Adrenal gland (tissue), 12 donors: Measurements from ENCODE around the gene ANKRD11. TPM values are rescaled to one million over a fixed set of nuclear protein-coding genes. Genes with fewer than 3 reads are reported as not detected.
"Not testable (repeated sequence)": the region's sequence is repeated elsewhere in the genome, so short reads cannot be mapped to it uniquely, and the experiment has no call there.

ENCODE experiments used
- DNase-seq, 7 donors: peaks; one replicate each; pipeline ENCODE4 v3.0.0-alpha.2; 2019 to 2020
- H3K27ac ChIP-seq, 5 donors: fragments of 200-600 bp; sonication (generic) in 4 of 5; 1 replicate in 3 of 5; 2 replicates in 2 of 5; pipeline versions ENCODE4 v1.5.1 to v1.8.0; 2016 to 2020; ENCODE audit warnings: mild to moderate bottlenecking in 1 of 5
- H3K27me3 ChIP-seq: fragments of 200-600 bp; 2 replicates; pipeline ENCODE4 v1.8.0; 2021
- H3K36me3 ChIP-seq, 2 donors: fragments of 200-600 bp; replicated peaks in 1 of 2; 1 replicate in 1 of 2; 2 replicates in 1 of 2; pipeline versions ENCODE4 v1.5.1 to v1.8.0; 2018 to 2022
- H3K4me1 ChIP-seq, 2 donors: fragments of 200-600 bp; replicated peaks in 1 of 2; 1 replicate in 1 of 2; 2 replicates in 1 of 2; pipeline versions ENCODE4 v1.5.1 to v1.8.0; 2018 to 2021
- H3K4me3 ChIP-seq, 4 donors: fragments of 200-600 bp; sonication (generic) in 3 of 4; one replicate each; pipeline ENCODE4 v1.5.1; 2016 to 2018
- H3K9me3 ChIP-seq, 3 donors: fragments of 200-600 bp; sonication (generic) in 1 of 3; replicated peaks in 1 of 3; 1 replicate in 2 of 3; 2 replicates in 1 of 3; pipeline versions ENCODE4 v1.5.1 to v1.8.0; 2016 to 2021
- CTCF ChIP-seq, 6 experiments: fragments of 450-650 bp in 4 of 6; fragments of 200-600 bp in 2 of 6; sonication (generic) in 1 of 6; IDR thresholded peaks; 1 replicate in 5 of 6; 2 replicates in 1 of 6; pipeline versions ENCODE4 v1.5.1 to v1.8.0; 2016 to 2021; ENCODE audit warnings: antibody characterized with exemption in 6 of 6, mild to moderate bottlenecking in 2 of 6, moderate library complexity in 1 of 6
- POLR2A ChIP-seq, 2 donors: fragments of 450-650 bp; IDR thresholded peaks; one replicate each; pipeline ENCODE4 v1.6.1; 2017; ENCODE audit warnings: antibody characterized with exemption in 2 of 2, mild to moderate bottlenecking in 2 of 2, moderate library complexity in 1 of 2
- WGBS, 4 donors: extraction: QIAGEN DNeasy Blood & Tissue Kit in 2 of 4; methylation state at CpG; one replicate each; pipeline versions ENCODE4 v1.1.5 to v1.1.7; 2013 to 2017; 5-methylcytosine and 5-hydroxymethylcytosine counted together
- intact Hi-C, 2 donors: fragments of 100-400 bp; cut with DNase I; formaldehyde crosslinking; loops; one replicate each; pipeline versions ENCODE4 v1.14.1 to v1.15.0; 2022 to 2023
- polyA plus RNA-seq, 3 donors: library from polyadenylated mRNA; stranded (reverse); fragments of 200-250 nt in 2 of 3; fragments of 350-450 nt in 1 of 3; fragmentation: Illumina TruSeq in 1 of 3; extraction: RNeasy Lipid Tissue Mini Kit (QIAGEN cat#74804) in 1 of 3; gene quantifications; one replicate each; pipeline ENCODE4 v1.2.3, GENCODE V29; 2013 to 2014
- total RNA-seq, 9 donors: library from RNA; depleted of rRNA in 4 of 9; stranded (reverse); fragments of >200 nt in 4 of 9; fragments of 120-200 nt in 1 of 9; fragmentation: NEBNext Ultra II Directional in 1 of 9; extraction: Animal tissue kit (Norgen Biotek cat#: 25700) in 1 of 9; gene quantifications; one replicate each; pipeline versions ENCODE4 v1.1.0 to v1.2.4, GENCODE V29; 2013 to 2023
- donor health status: healthy with polysubstance abuse.
- donor health status: Bipolar disorder and iron deficiency.
- donor health status: DM: yes; HTN: yes; CAD: no.
- donor health status: DM: no; HTN: no; CAD: no.
- donor health status: DM: no; HTN: no; CAD: no.
- donor health status: DM: yes; HTN: yes; CAD: no.

Gene ANKRD11
- total and polyA plus RNA-seq, 12 donors: 29.7 to 127 (median 80.1) TPM

GRCh38 chr16:89308391-89309333 is 181.7 kb downstream of the ANKRD11 start:
- WGBS, 4 donors: 81 to 85% (median 84%) methylated on average over 29 to 30 of the region's 30 CpGs
- H3K36me3 ChIP-seq: peaks cover 0 to 19% of the 10 kb centered on the region in 2 donors
- DNase-seq: no peak
- no peaks in the 10 kb centered on the region for H3K27me3 ChIP-seq
- peak overlapping the region in 1 of 5 donors; percentile 12 for H3K27ac ChIP-seq
- TF ChIP-seq POLR2A (IDR thresholded peaks at IDR 0.05): no peak
- TF ChIP-seq CTCF (IDR thresholded peaks at IDR 0.05): peak in 5 of 6 experiments; percentile 7 to 43 (median 38)
- H3K4me3 ChIP-seq: no peak overlapping the region
- intact Hi-C loops: no loop called here
- no peaks in the 10 kb centered on the region for H3K9me3 ChIP-seq
- H3K4me1 ChIP-seq: peaks cover 14 to 22% of the 10 kb centered on the region in 2 donors

GRCh38 chr16:89307421-89307805 is 182.9 kb downstream of the ANKRD11 start:
- no peaks in the 10 kb centered on the region for H3K27me3 ChIP-seq
- H3K27ac ChIP-seq: no peak overlapping the region
- no peak for DNase-seq
- TF ChIP-seq POLR2A (IDR thresholded peaks at IDR 0.05) (no peak), CTCF (IDR thresholded peaks at IDR 0.05) (no peak)
- no peak overlapping the region for H3K4me3 ChIP-seq
- WGBS, 4 donors: 91 to 98% (median 94%) methylated on average over 5 to 14 of the region's 14 CpGs
- peaks cover 0 to 14% of the 10 kb centered on the region in 2 donors for H3K36me3 ChIP-seq
- intact Hi-C loops: no loop called here
- H3K4me1 ChIP-seq: peaks cover 14 to 22% of the 10 kb centered on the region in 2 donors
- no peaks in the 10 kb centered on the region for H3K9me3 ChIP-seq

GRCh38 chr16:89306457-89307420 is 183.6 kb downstream of the ANKRD11 start:
- H3K27ac ChIP-seq, H3K4me3 ChIP-seq, intact Hi-C loops, DNase-seq, H3K27me3 ChIP-seq, H3K9me3 ChIP-seq: not testable (repeated sequence)
- H3K36me3 ChIP-seq: peaks cover 0 to 14% of the 10 kb centered on the region in 2 donors
- WGBS, 4 donors: 91 to 95% (median 94%) methylated on average over 25 to 63 of the region's 69 CpGs
- H3K4me1 ChIP-seq: peaks cover 12 to 25% of the 10 kb centered on the region in 2 donors

- intact Hi-C loops: no loop called here
- Histone ChIP-seq H3K27ac (no peak overlapping the region), H3K9me3 (no peaks in the 10 kb centered on the region), H3K4me3 (no peak overlapping the region), H3K27me3 (no peaks in the 10 kb centered on the region), H3K36me3 (peaks cover 0 to 14% of the 10 kb centered on the region in 2 donors), H3K4me1 (peaks cover 4 to 30% of the 10 kb centered on the region in 2 donors)
- no peak for DNase-seq
- TF ChIP-seq CTCF (IDR thresholded peaks at IDR 0.05) (no peak), POLR2A (IDR thresholded peaks at IDR 0.05) (no peak)
- WGBS, 4 donors: 89 to 91% (median 90%) methylated on average over 35 to 42 of the region's 43 CpGs
Measured at GRCh38 chr16:89304941-89305705, 185.2 kb downstream of the ANKRD11 start.
